Measurements from ENCODE around the gene EED. TPM values are rescaled to one million over a fixed set of nuclear protein-coding genes. Genes with fewer than 3 reads are reported as not detected.

EED gene
- polyA plus RNA-seq, 3 donors = 2.3 to 17.8 (median 5.1) TPM

GRCh38 chr11:86251345-86251744 lies 6.8 kb downstream of the EED start:
- WGBS (ENCODE audit: insufficient coverage) = 100% methylated on average over 2 of the region's 2 CpGs
- no peak for TF ChIP-seq CTCF (IDR thresholded peaks at IDR 0.05)
- H2AFZ ChIP-seq (ENCODE audit: insufficient read depth, low read depth, low read length, poor library complexity, severe bottlenecking) = no peak overlapping the region
- H3K4me2 ChIP-seq (replicated peaks; ENCODE audit: extremely low read depth, low read length, poor library complexity, severe bottlenecking) = no peak overlapping the region
- H3K9me3 ChIP-seq (replicated peaks in 1 of 2; ENCODE audit: control insufficient read depth in 1 of 2, insufficient read depth in 1 of 2, low read length in 2 of 2) = no peaks in the 10 kb centered on the region
- H3K27me3 ChIP-seq (ENCODE audit: control insufficient read depth in 2 of 2, insufficient read depth in 2 of 2, low read length in 2 of 2) = no peaks in the 10 kb centered on the region
- H3K4me1 ChIP-seq (ENCODE audit: control insufficient read depth in 1 of 2, insufficient read depth in 2 of 2, low read length in 2 of 2) = peaks cover 4 to 6% of the 10 kb centered on the region in 2 donors
- Mint-ChIP-seq H3K27ac (peak overlapping the region in 1 of 7 donors; percentile 36), H3K9me3 (no peaks in the 10 kb centered on the region), H3K4me1 (peaks cover 26% of the 10 kb centered on the region), H3K4me3 (no peak overlapping the region), H3K36me3 (peaks cover 27 to 29% of the 10 kb centered on the region in 2 donors), H3K27me3 (ENCODE audit: low read depth in 3 of 3) (peaks cover 0 to 1% (median 0%) of the 10 kb centered on the region in 3 donors)
- intact Hi-C loops (cut with micrococcal nuclease) = no loop called here
- H3K4me3 ChIP-seq (replicated peaks in 1 of 3; ENCODE audit: low read depth in 2 of 3, low read length in 3 of 3) = no peak overlapping the region
- peaks cover 30 to 47% of the 10 kb centered on the region in 2 donors for H3K36me3 ChIP-seq (replicated peaks in 1 of 2; ENCODE audit: control insufficient read depth in 1 of 2, insufficient read depth in 2 of 2, low read length in 2 of 2)
- peaks cover 98% of the 10 kb centered on the region for H3K79me2 ChIP-seq (ENCODE audit: insufficient read depth, low read length)
- no peak overlapping the region for H3K9ac ChIP-seq (ENCODE audit: insufficient read depth, low read length, poor library complexity, severe bottlenecking)
- peak overlapping the region in 1 of 2 donors; percentile 28 for H3K27ac ChIP-seq (ENCODE audit: low read depth in 1 of 2, low read length in 2 of 2)
- no peak for DNase-seq
- H4K20me1 ChIP-seq (ENCODE audit: insufficient read depth, low read length) = peaks cover 67% of the 10 kb centered on the region

- Mint-ChIP-seq H3K27me3 (ENCODE audit: low read depth in 3 of 3) (no peaks in the 10 kb centered on the region), H3K4me3 (no peak overlapping the region), H3K9me3 (no peaks in the 10 kb centered on the region), H3K27ac (no peak overlapping the region), H3K36me3 (peaks cover 52 to 62% of the 10 kb centered on the region in 2 donors), H3K4me1 (no peaks in the 10 kb centered on the region)
- Histone ChIP-seq H4K20me1 (ENCODE audit: insufficient read depth, low read length) (peaks cover 26% of the 10 kb centered on the region), H3K9ac (ENCODE audit: insufficient read depth, low read length, poor library complexity, severe bottlenecking) (no peak overlapping the region), H3K36me3 (replicated peaks in 1 of 2; ENCODE audit: control insufficient read depth in 1 of 2, insufficient read depth in 2 of 2, low read length in 2 of 2) (peaks cover 61 to 82% of the 10 kb centered on the region in 2 donors), H3K4me2 (replicated peaks; ENCODE audit: extremely low read depth, low read length, poor library complexity, severe bottlenecking) (no peak overlapping the region), H3K4me3 (replicated peaks in 1 of 3; ENCODE audit: low read depth in 2 of 3, low read length in 3 of 3) (no peak overlapping the region), H3K4me1 (ENCODE audit: control insufficient read depth in 1 of 2, insufficient read depth in 2 of 2, low read length in 2 of 2) (no peaks in the 10 kb centered on the region), H3K9me3 (replicated peaks in 1 of 2; ENCODE audit: control insufficient read depth in 1 of 2, insufficient read depth in 1 of 2, low read length in 2 of 2) (no peaks in the 10 kb centered on the region), H3K27ac (ENCODE audit: low read depth in 1 of 2, low read length in 2 of 2) (no peak overlapping the region), H3K79me2 (ENCODE audit: insufficient read depth, low read length) (peaks cover 61% of the 10 kb centered on the region), H3K27me3 (ENCODE audit: control insufficient read depth in 2 of 2, insufficient read depth in 2 of 2, low read length in 2 of 2) (no peaks in the 10 kb centered on the region), H2AFZ (ENCODE audit: insufficient read depth, low read depth, low read length, poor library complexity, severe bottlenecking) (no peak overlapping the region)
- intact Hi-C loops (cut with micrococcal nuclease) = no loop called here
- no CpG with 5 or more reads among the region's 1 CpG for WGBS (ENCODE audit: insufficient coverage)
- DNase-seq = no peak
- TF ChIP-seq CTCF (IDR thresholded peaks at IDR 0.05) = no peak
Observed at GRCh38 chr11:86255896-86256295, 11.3 kb downstream of the EED start.

All from CD14-positive monocyte (primary cell).